GM21786 (cell line): ENCODE data around the gene SPINK13.
"Not testable (repeated sequence)": the region's sequence is repeated elsewhere in the genome, so short reads cannot be mapped to it uniquely, and the experiment has no call there.

Experiments
- ATAC-seq: cut with Tn5 transposase; IDR thresholded peaks from one replicate; pipeline ENCODE4 v1.9.1; 2021; ENCODE audit not compliant: unreplicated experiment

The SPINK13 gene

DNA sequence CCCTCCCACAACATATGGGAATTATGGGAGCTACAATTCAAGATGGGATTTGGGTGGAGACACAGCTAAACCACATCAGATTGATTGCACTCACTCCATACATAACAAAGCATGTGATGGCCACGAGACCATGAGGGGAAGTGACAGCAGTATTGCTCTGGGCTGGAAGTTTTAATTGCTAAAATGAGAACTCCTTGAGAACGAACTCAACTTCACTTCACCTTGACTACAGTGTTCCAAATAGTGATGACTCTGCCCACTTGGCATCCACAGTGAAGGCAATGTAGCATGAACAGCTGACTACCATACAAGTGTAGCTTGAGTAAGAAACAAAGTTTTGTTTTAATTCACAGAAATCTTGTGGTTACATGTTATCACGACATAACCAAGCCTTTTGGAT, 42.9 kb downstream of the SPINK13 start:
- ATAC-seq: no peak

DNA sequence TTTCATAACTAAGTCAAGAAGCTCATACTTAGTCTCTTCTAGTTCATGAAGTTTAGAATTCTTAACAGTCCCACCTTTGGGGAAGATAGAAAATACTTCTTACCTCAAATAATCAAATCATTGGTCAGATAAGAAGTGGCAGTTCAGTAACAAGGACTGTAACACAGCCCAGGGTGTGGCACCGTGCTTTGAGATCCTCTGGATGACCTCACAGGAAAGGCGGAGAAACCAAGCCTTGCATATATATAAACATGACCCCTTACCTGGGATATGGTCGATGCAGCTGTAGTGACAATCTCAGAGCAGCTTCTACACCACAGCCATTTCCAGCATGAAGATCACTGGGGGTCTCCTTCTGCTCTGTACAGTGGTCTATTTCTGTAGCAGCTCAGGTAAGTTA, 43.6 kb downstream of the SPINK13 start, which contains the start of gene SPINK7:
Gene SPINK7 (plus strand): TSS at position 271 of the 400 bp plus-strand sequence. CDS start 61 bp downstream, at position 332.
- ATAC-seq: no peak

GRCh38 chr5:148314187-148314586, 45.6 kb downstream of the SPINK13 start:
- ATAC-seq: no peak

DNA sequence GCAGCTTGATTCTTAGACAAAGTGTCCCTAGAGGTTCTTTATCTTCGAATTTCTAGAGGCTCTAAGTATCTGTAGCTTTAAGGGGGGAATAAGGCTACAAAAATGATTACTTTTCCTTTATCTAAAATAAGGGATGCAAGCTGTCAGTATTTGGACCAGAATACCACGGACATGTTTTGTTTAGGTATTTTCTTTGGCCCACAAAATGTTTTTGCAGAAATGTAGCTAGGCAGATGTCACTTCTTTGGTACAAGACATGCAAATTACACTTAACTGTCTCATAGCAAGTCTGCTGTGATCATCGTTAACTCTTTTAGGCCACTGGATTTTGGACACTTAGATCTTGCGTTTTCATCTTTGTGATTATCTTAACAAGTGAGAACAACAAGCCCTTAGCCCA, 46.1 kb downstream of the SPINK13 start:
- ATAC-seq: no peak

GRCh38 chr5:148320011-148320963, 51.7 kb downstream of the SPINK13 start:
- ATAC-seq: not testable (repeated sequence)

DNA sequence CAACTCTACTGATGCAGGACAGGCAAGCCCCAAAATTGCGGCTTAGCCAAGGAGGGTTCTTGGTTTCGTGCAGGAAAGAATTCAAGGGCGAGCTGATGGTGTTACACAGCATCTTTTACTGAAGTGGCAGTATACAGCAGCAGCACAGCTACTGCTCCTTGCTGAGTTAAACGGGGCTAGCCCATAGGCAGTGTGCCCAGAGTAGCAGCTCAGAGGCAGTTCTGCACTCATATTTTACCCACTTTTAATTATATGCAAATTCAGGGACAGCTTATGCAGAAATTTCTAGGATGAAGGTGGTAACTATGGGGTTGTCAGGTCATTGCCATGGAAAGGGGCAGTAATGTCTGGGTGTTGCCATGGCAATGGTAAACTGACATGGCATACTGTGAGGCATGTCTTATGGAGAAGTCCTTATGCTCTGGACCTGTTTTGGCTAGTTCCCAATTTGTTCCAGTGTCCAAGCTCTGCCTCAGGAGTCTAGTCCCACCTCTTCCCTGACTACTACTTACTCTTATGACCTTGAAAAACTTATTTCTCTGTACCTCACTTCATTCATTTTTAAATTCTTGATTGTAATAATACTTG, 64.8 kb downstream of the SPINK13 start:
- ATAC-seq: no peak

DNA sequence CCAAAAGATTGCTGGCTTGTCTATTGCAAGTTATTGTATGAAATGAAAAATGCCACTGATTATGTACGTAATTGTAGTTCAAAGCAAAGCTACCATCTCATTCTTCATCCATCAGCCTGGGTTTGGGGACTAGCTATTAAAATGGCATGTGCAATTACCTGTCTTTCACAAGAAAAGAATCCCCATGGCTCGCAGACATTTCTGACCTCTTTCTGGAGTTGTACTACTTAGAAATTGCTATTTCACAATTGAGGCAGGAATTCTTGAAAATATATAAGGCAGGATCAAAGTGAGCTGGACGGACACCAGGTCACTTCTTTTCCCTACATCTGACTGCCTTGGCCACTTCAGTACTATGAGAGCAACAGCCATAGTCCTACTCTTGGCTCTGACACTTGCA, 66.7 kb downstream of the SPINK13 start, which contains the start of gene SPINK9:
Gene SPINK9 (plus strand): TSS at position 301 of the 400 bp plus-strand sequence. CDS start 55 bp downstream, at position 356.
- ATAC-seq: no peak
